Memory B cell (primary cell): ENCODE measurements around the gene SPATA19.

Experiments
- ATAC-seq: fragments of 150-1000 bp; cut with Tn5 transposase; 2 replicates; pipeline ENCODE4 v1.10.0; 2021; ENCODE audit warnings: low read depth, mild to moderate bottlenecking, moderate library complexity
- DNase-seq, 2 donors: peaks; one replicate each; pipeline ENCODE4 v3.0.0; 2022; ENCODE audit warnings: low spot score in 2 of 2
- H3K27ac Mint-ChIP-seq: one replicate; pipeline ENCODE4 v1.8.0; 2022; ENCODE audit warnings: mild to moderate bottlenecking, moderate library complexity, mixed read lengths
- H3K27me3 Mint-ChIP-seq: one replicate; pipeline ENCODE4 v1.8.0; 2022; ENCODE audit warnings: mixed read lengths
- H3K36me3 Mint-ChIP-seq: one replicate; pipeline ENCODE4 v1.8.0; 2022; ENCODE audit warnings: mild to moderate bottlenecking, mixed read lengths
- H3K4me1 Mint-ChIP-seq: one replicate; pipeline ENCODE4 v1.8.0; 2022; ENCODE audit warnings: mixed read lengths
- H3K4me3 Mint-ChIP-seq: one replicate; pipeline ENCODE4 v1.8.0; 2022; ENCODE audit warnings: mild to moderate bottlenecking, moderate library complexity, mixed read lengths
- H3K9me3 Mint-ChIP-seq: one replicate; pipeline ENCODE4 v1.8.0; 2022; ENCODE audit warnings: mixed read lengths

Gene SPATA19

GRCh38 chr11:133818302-133818701 lies 27.0 kb downstream of the SPATA19 start:
- H3K9me3 Mint-ChIP-seq: no peaks in the 10 kb centered on the region
- no peaks in the 10 kb centered on the region for H3K36me3 Mint-ChIP-seq
- H3K27me3 Mint-ChIP-seq: peaks cover 5% of the 10 kb centered on the region
- DNase-seq (no peak), ATAC-seq (no peak)
- no peak overlapping the region for H3K27ac Mint-ChIP-seq
- no peak overlapping the region for H3K4me3 Mint-ChIP-seq
- no peaks in the 10 kb centered on the region for H3K4me1 Mint-ChIP-seq

GRCh38 chr11:133817449-133817848 lies 27.9 kb downstream of the SPATA19 start:
- Mint-ChIP-seq H3K36me3 (no peaks in the 10 kb centered on the region), H3K27me3 (peaks cover 5% of the 10 kb centered on the region), H3K9me3 (no peaks in the 10 kb centered on the region), H3K4me3 (no peak overlapping the region), H3K4me1 (no peaks in the 10 kb centered on the region), H3K27ac (no peak overlapping the region)
- ATAC-seq: no peak
- DNase-seq: no peak

GRCh38 chr11:133816146-133816870 lies 29.0 kb downstream of the SPATA19 start:
- Mint-ChIP-seq H3K4me1 (no peaks in the 10 kb centered on the region), H3K9me3 (no peaks in the 10 kb centered on the region), H3K27me3 (peaks cover 5% of the 10 kb centered on the region), H3K36me3 (no peaks in the 10 kb centered on the region), H3K27ac (no peak overlapping the region), H3K4me3 (no peak overlapping the region)
- DNase-seq (no peak), ATAC-seq (no peak)

DNA sequence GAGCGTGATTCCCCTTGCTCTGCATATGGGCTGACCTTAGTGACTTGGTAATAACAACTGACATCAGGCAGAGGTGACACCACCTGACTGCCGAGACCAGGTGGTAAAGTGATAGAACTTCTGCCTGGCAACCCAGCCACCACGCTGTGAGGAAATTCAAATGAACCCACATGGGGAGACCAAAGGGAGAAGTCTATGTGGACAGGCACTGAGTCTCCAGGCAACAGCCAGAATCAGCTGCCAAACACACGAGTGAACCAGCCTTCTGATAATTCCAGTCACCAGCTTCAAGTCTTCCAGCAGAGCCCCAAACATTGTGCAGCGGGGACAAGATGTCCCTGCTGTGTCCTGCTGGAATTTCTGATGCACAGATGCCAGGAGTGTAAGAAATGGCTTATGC lies 29.7 kb downstream of the SPATA19 start:
- Mint-ChIP-seq H3K9me3 (no peaks in the 10 kb centered on the region), H3K27ac (no peak overlapping the region), H3K36me3 (no peaks in the 10 kb centered on the region), H3K27me3 (no peaks in the 10 kb centered on the region), H3K4me3 (no peak overlapping the region), H3K4me1 (no peaks in the 10 kb centered on the region)
- no peak for DNase-seq
- ATAC-seq: no peak

GRCh38 chr11:133814588-133815100 lies 30.7 kb downstream of the SPATA19 start:
- ATAC-seq (no peak), DNase-seq (no peak)
- Mint-ChIP-seq H3K4me1 (no peaks in the 10 kb centered on the region), H3K9me3 (no peaks in the 10 kb centered on the region), H3K27ac (no peak overlapping the region), H3K27me3 (no peaks in the 10 kb centered on the region), H3K4me3 (no peak overlapping the region), H3K36me3 (no peaks in the 10 kb centered on the region)

DNA sequence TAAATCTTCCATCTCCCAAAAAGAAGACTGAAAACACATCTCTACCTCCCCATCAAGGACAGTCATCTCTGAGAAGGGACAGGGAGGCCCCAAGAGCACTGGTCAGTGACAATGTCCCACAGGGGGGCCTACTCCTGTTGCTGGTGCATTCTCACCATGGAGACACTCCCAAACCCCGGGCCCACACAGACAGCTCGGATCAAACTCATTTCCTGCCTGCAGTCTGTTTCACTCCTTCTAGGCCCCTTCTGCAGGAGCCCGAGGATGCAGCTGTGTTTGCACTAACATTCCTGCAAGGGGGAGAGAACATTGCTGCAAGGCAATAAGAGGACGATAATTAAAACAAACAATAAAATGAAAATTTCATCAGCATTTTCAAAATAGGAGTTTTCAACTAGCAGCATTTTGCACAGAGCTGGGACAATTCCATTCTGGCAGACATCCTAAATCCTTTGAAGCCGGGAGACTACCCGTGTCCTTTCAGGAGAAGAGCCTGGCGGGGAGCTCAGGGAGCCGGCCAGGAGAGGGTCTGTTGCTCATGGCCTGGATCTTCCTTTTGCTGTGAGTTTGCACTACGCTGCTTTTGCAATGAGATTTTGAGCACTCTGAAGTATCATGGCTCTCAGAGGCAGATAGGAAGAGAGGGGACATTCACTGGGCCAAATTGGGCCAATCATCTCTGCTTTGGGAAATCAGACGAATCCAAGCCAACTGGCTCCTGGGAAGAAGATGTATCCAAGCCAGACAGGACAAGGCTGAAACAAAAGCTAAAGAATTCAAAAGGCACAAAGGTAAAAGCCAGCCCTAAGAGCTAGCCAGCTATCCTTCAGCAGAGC lies 33.2 kb downstream of the SPATA19 start:
- ATAC-seq (no peak), DNase-seq (no peak)
- Mint-ChIP-seq H3K27me3 (no peaks in the 10 kb centered on the region), H3K27ac (no peak overlapping the region), H3K9me3 (peaks cover 2% of the 10 kb centered on the region), H3K36me3 (no peaks in the 10 kb centered on the region), H3K4me3 (no peak overlapping the region), H3K4me1 (no peaks in the 10 kb centered on the region)

DNA sequence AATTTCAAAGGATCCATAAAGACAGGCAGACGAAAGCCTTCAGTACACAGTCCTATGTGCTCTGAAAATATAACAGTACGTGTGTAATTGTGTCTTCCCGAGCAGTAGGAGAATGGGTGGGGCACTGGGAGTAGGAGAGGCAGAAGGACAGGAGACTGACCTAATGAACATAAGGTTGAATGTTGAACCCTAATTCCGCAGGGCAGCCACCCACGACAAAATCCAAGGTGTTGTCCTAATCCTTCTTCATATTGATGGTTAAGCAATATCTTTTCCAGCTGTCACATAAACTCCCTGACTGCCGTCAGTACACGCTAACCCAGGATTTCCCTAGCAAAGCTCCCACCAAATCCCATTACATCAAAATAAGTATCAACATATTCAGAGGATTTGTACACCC lies 34.5 kb downstream of the SPATA19 start:
- ATAC-seq: no peak
- H3K36me3 Mint-ChIP-seq: no peaks in the 10 kb centered on the region

DNA sequence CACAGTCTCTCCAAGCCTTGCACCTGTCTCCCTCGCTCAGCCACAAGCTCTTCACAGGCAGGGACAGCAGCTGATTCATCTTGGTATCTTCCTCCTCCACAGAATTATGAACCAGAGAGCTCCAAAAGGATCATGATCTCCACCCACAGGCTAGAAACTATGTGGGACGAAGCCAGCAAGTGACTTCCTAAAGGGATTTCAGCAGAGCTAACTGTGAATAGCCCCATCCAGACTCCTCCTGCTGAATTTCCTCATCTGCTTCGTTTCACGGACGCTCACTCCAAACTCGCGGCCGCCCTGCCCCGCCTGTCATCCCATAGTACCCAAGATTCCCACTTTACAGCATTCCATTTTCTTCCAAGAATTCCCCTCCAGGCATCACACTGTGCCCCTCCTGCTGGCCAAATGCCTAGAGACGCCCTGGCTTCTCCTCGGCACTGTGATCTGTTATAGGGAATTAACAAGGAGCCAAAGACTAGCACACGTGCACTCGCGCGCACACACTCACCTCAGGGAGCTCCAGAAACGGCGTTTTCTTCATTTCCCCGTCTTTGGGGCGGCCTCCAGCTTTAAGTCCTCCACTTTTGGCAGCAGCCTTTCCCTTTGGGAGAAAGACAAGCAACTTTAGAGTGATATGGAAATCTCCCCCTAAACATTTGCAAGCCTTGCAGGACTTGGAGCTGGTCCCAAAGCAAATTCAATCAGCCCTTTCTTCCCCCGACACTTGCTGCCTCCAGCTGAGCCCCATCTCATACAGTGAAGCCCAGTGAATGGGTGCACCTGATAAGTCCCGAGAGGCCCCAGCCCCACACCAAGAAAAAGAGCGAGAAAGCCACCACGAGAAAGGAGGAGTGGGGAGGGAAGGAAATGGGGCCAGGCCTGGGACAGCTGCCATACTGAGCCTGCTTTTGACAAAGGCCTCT lies 35.5 kb downstream of the SPATA19 start:
- no peak overlapping the region for H3K27ac Mint-ChIP-seq
- no peaks in the 10 kb centered on the region for H3K27me3 Mint-ChIP-seq
- H3K36me3 Mint-ChIP-seq: no peaks in the 10 kb centered on the region
- DNase-seq (no peak), ATAC-seq (no peak)
- no peak overlapping the region for H3K4me3 Mint-ChIP-seq
- H3K9me3 Mint-ChIP-seq: peaks cover 2% of the 10 kb centered on the region
- no peaks in the 10 kb centered on the region for H3K4me1 Mint-ChIP-seq

More for the DNA sequence above, 34.5 kb downstream of the SPATA19 start:
- H3K27me3 Mint-ChIP-seq: no peaks in the 10 kb centered on the region
- no peak for DNase-seq
- H3K4me3 Mint-ChIP-seq: no peak overlapping the region
- H3K27ac Mint-ChIP-seq: no peak overlapping the region
- H3K9me3 Mint-ChIP-seq: peaks cover 2% of the 10 kb centered on the region
- no peaks in the 10 kb centered on the region for H3K4me1 Mint-ChIP-seq

GRCh38 chr11:133808393-133809140 lies 36.7 kb downstream of the SPATA19 start:
- Mint-ChIP-seq H3K27ac (no peak overlapping the region), H3K9me3 (peaks cover 2% of the 10 kb centered on the region), H3K4me3 (no peak overlapping the region), H3K36me3 (no peaks in the 10 kb centered on the region), H3K27me3 (no peaks in the 10 kb centered on the region), H3K4me1 (no peaks in the 10 kb centered on the region)
- DNase-seq (no peak), ATAC-seq (no peak)

- Mint-ChIP-seq H3K27me3 (no peaks in the 10 kb centered on the region), H3K4me3 (no peak overlapping the region), H3K36me3 (no peaks in the 10 kb centered on the region), H3K9me3 (peaks cover 2% of the 10 kb centered on the region), H3K4me1 (no peaks in the 10 kb centered on the region), H3K27ac (no peak overlapping the region)
- ATAC-seq (no peak), DNase-seq (no peak)
These were observed 42.3 kb downstream of the SPATA19 start for GRCh38 chr11:133803026-133803425.

- no peak for DNase-seq
- Mint-ChIP-seq H3K9me3 (no peaks in the 10 kb centered on the region), H3K27ac (no peak overlapping the region), H3K36me3 (no peaks in the 10 kb centered on the region), H3K4me1 (no peaks in the 10 kb centered on the region), H3K27me3 (no peaks in the 10 kb centered on the region), H3K4me3 (no peak overlapping the region)
- ATAC-seq: no peak
These were observed 44.0 kb downstream of the SPATA19 start for GRCh38 chr11:133801356-133801755.

DNA sequence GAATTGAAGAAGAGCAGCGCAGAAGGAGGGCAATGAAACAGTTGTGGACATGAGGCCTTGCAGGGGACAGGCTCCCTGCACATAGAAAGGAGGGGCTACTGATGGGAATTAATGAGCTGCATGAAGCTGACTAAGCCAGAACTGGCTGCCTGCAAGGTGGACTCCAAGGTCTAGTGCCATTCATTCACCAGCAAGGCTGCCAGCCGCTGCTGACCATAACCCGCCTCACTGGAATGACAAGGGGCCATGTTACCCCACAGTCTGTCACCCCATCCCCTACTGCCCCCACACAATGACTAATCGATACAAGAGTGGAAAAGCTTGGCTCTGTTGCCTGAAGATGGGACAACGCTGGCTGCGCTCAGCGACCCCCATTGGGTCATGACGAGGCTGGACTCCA lies 44.6 kb downstream of the SPATA19 start:
- DNase-seq (no peak), ATAC-seq (no peak)
- Mint-ChIP-seq H3K9me3 (no peaks in the 10 kb centered on the region), H3K36me3 (no peaks in the 10 kb centered on the region), H3K27me3 (no peaks in the 10 kb centered on the region), H3K4me1 (no peaks in the 10 kb centered on the region), H3K4me3 (no peak overlapping the region), H3K27ac (no peak overlapping the region)

DNA sequence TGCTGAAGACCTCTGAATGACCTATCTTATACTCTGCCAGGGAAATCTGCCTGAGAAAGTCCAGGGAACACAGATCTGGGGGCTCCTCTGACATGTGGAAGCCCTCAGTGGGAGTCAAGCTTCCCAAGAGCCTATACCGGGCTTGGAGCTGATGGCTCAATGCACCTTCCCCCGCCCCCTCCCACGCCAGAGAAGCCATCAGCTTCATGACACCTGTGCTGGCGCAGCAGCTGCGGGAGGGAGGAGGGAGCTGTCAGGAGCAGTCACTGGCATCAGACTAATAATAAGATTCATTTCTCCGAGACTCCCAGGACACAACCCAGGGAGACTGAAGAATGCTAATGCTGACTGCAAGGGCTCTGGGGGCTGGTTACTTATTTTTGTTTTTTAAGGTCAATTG lies 47.8 kb downstream of the SPATA19 start:
- H3K36me3 Mint-ChIP-seq: peaks cover 2% of the 10 kb centered on the region
- H3K27ac Mint-ChIP-seq: no peak overlapping the region
- peaks cover 14% of the 10 kb centered on the region for H3K9me3 Mint-ChIP-seq
- ATAC-seq (no peak), DNase-seq (no peak)
- H3K27me3 Mint-ChIP-seq: no peaks in the 10 kb centered on the region
- no peaks in the 10 kb centered on the region for H3K4me1 Mint-ChIP-seq
- H3K4me3 Mint-ChIP-seq: no peak overlapping the region
